H1 (cell line): ENCODE measurements around the gene CACNA1A. TPM values are rescaled to one million over a fixed set of nuclear protein-coding genes. Genes with fewer than 3 reads are reported as not detected.

ENCODE experiments used
- CTCF ChIA-PET: fragments of 300-600 bp; sonication (Branson Sonifier 250); formaldehyde crosslinking; loops from one replicate; lab custom pipeline; 2021; ENCODE audit not compliant: partially characterized antibody; lab: Charles Lee
- POLR2A ChIA-PET: fragments of 300-600 bp; sonication (Branson Sonifier 250); formaldehyde crosslinking; loops from one replicate; lab custom pipeline; 2021; ENCODE audit warnings: inconsistent platforms; ENCODE audit not compliant: partially characterized antibody; lab: Charles Lee
- DNase-seq, 2 experiments: peaks; one replicate each; pipeline versions ENCODE4 v3.0.0 to v3.0.0-alpha.2; 2010 to 2022; ENCODE audit warnings: low spot score in 2 of 2, low read depth in 1 of 2, mixed read lengths in 1 of 2
- FAIRE-seq: peaks from 2 replicates; lab custom pipeline; 2011; peaks lifted over from hg19 to GRCh38; lab: Jason Lieb, UNC
- H2AFZ ChIP-seq: 2 replicates; pipeline ENCODE4 v1.8.1; 2012; ENCODE audit warnings: low read length, inconsistent platforms
- H2AK5ac ChIP-seq: 2 replicates; pipeline ENCODE4 v1.6.1; 2013; ENCODE audit warnings: low read depth, low read length
- H2BK120ac ChIP-seq: replicated peaks from 2 replicates; pipeline ENCODE3; 2013; ENCODE audit warnings: low read depth, low read length, inconsistent platforms
- H2BK12ac ChIP-seq: 2 replicates; pipeline ENCODE4 v1.6.1; 2013; ENCODE audit warnings: low read depth, low read length
- H2BK15ac ChIP-seq: 2 replicates; pipeline ENCODE4 v1.6.1; 2013; ENCODE audit warnings: low read length
- H2BK20ac ChIP-seq: 2 replicates; pipeline ENCODE4 v1.6.1; 2013; ENCODE audit warnings: low read length
- H2BK5ac ChIP-seq: 2 replicates; pipeline ENCODE4 v1.6.1; 2013; ENCODE audit warnings: low read depth, low read length
- H3K14ac ChIP-seq: 2 replicates; pipeline ENCODE4 v1.6.1; 2013; ENCODE audit warnings: inconsistent platforms; ENCODE audit not compliant: insufficient read length
- H3K18ac ChIP-seq: 2 replicates; pipeline ENCODE4 v1.6.1; 2013; ENCODE audit warnings: low read length; ENCODE audit errors: extremely low read depth
- H3K23ac ChIP-seq: 2 replicates; pipeline ENCODE4 v1.6.1; 2013; ENCODE audit warnings: inconsistent platforms; ENCODE audit not compliant: insufficient read length
- H3K23me2 ChIP-seq: 2 replicates; pipeline ENCODE4 v1.6.1; 2013; ENCODE audit warnings: low read depth, low read length
- H3K27ac ChIP-seq: 2 replicates; pipeline ENCODE4 v1.6.1; 2011; ENCODE audit warnings: low read depth, low read length, inconsistent platforms
- H3K27me3 ChIP-seq, 4 experiments: replicated peaks in 1 of 4; 1 replicate in 1 of 4; 2 replicates in 3 of 4; pipeline versions ENCODE4 v1.6.1 to v1.8.1; 2011 to 2013; ENCODE audit warnings: low read length in 3 of 4, mild to moderate bottlenecking in 3 of 4, inconsistent platforms in 2 of 4, mixed read lengths in 2 of 4, moderate library complexity in 1 of 4; ENCODE audit not compliant: control insufficient read depth in 3 of 4, insufficient read depth in 3 of 4; ENCODE audit errors: extremely low read depth in 1 of 4
- H3K36me3 ChIP-seq, 4 experiments: 2 replicates each; pipeline versions ENCODE4 v1.6.1 to v1.8.1; 2011 to 2013; ENCODE audit warnings: mild to moderate bottlenecking in 4 of 4, low read length in 3 of 4, moderate library complexity in 2 of 4, control low read depth in 1 of 4, inconsistent platforms in 1 of 4; ENCODE audit not compliant: insufficient read depth in 4 of 4, control insufficient read depth in 2 of 4
- H3K4ac ChIP-seq: replicated peaks from 2 replicates; pipeline ENCODE3; 2013; ENCODE audit warnings: low read length, low read depth, mixed read lengths, inconsistent platforms; ENCODE audit not compliant: insufficient read length
- H3K4me1 ChIP-seq, 4 experiments: replicated peaks in 1 of 4; 1 replicate in 1 of 4; 2 replicates in 3 of 4; pipeline versions ENCODE4 v1.6.1 to v1.8.1; 2011 to 2013; ENCODE audit warnings: low read length in 3 of 4, inconsistent platforms in 2 of 4, mixed read lengths in 1 of 4; ENCODE audit not compliant: insufficient read depth in 4 of 4, control insufficient read depth in 3 of 4
- H3K4me2 ChIP-seq, 2 experiments: 2 replicates each; pipeline versions ENCODE4 v1.6.1 to v1.8.1; 2011 to 2013; ENCODE audit warnings: low read depth in 2 of 2, low read length in 2 of 2, control low read depth in 1 of 2, inconsistent platforms in 1 of 2, mild to moderate bottlenecking in 1 of 2; ENCODE audit not compliant: insufficient read depth in 1 of 2
- H3K4me3 ChIP-seq, 4 experiments: fragments of 200-600, 300-600 bp in 1 of 4; sonication (generic), shearing (Covaris generic), sonication (Bioruptor Twin) in 1 of 4; 2 replicates each; pipeline versions ENCODE4 v1.5.1 to v1.8.1; 2011 to 2016; ENCODE audit warnings: low read length in 4 of 4, low read depth in 3 of 4, control low read depth in 2 of 4, inconsistent platforms in 2 of 4, mild to moderate bottlenecking in 2 of 4, mixed read lengths in 1 of 4, moderate library complexity in 1 of 4; ENCODE audit not compliant: insufficient read depth in 2 of 4; ENCODE audit errors: extremely low read depth in 1 of 4
- H3K56ac ChIP-seq: replicated peaks from 2 replicates; pipeline ENCODE3; 2013; ENCODE audit warnings: low read depth, mild to moderate bottlenecking, mixed read lengths, low read length, inconsistent platforms; ENCODE audit not compliant: insufficient read length
- H3K79me1 ChIP-seq: 2 replicates; pipeline ENCODE4 v1.6.1; 2013; ENCODE audit warnings: low read depth, low read length, control low read depth
- H3K79me2 ChIP-seq, 2 experiments: 2 replicates each; pipeline versions ENCODE4 v1.6.1 to v1.8.1; 2012 to 2013; ENCODE audit warnings: low read length in 2 of 2, mild to moderate bottlenecking in 2 of 2, inconsistent platforms in 1 of 2; ENCODE audit not compliant: insufficient read depth in 2 of 2, control insufficient read depth in 1 of 2
- H3K9ac ChIP-seq, 4 experiments: replicated peaks in 1 of 4; 1 replicate in 1 of 4; 2 replicates in 3 of 4; pipeline versions ENCODE4 v1.6.1 to v1.8.1; 2011 to 2013; ENCODE audit warnings: low read depth in 3 of 4, low read length in 3 of 4, control low read depth in 2 of 4, mild to moderate bottlenecking in 2 of 4, moderate library complexity in 2 of 4, inconsistent platforms in 1 of 4; ENCODE audit errors: extremely low read depth in 1 of 4
- H3K9me3 ChIP-seq, 2 experiments: 2 replicates each; pipeline versions ENCODE4 v1.6.1 to v1.8.1; 2012 to 2013; ENCODE audit warnings: mild to moderate bottlenecking in 2 of 2, moderate library complexity in 2 of 2, control low read depth in 1 of 2, inconsistent platforms in 1 of 2, low read depth in 1 of 2, low read length in 1 of 2, mixed read lengths in 1 of 2; ENCODE audit not compliant: insufficient read depth in 2 of 2
- H4K20me1 ChIP-seq, 2 experiments: replicated peaks in 1 of 2; 2 replicates each; pipeline versions ENCODE3 to v1.8.1; 2011 to 2013; ENCODE audit warnings: inconsistent platforms in 2 of 2, low read length in 2 of 2, mild to moderate bottlenecking in 1 of 2; ENCODE audit not compliant: insufficient read depth in 2 of 2, control insufficient read depth in 1 of 2
- H4K5ac ChIP-seq: 2 replicates; pipeline ENCODE4 v1.6.1; 2013; ENCODE audit warnings: low read length, low read depth, mixed read lengths, inconsistent platforms; ENCODE audit not compliant: insufficient read length
- H4K8ac ChIP-seq: 2 replicates; pipeline ENCODE4 v1.8.0; 2013; ENCODE audit warnings: mild to moderate bottlenecking, moderate library complexity, low read length, inconsistent platforms; ENCODE audit not compliant: insufficient read depth; ENCODE audit errors: extremely low read depth
- H4K91ac ChIP-seq: replicated peaks from 2 replicates; pipeline ENCODE3; 2013; ENCODE audit warnings: low read length, mixed read lengths, inconsistent platforms; ENCODE audit not compliant: insufficient read length
- ASH2L ChIP-seq: fragments of 200-600, 300-600 bp; sonication (generic); IDR thresholded peaks from one replicate; pipeline ENCODE4 v1.7.1; 2017; ENCODE audit warnings: low read length
- BACH1 ChIP-seq: IDR thresholded peaks from 2 replicates; pipeline ENCODE4 v1.6.1; 2012; ENCODE audit warnings: low read length, improper control_type of control experiment
- BRCA1 ChIP-seq: IDR thresholded peaks from 2 replicates; pipeline ENCODE4 v1.6.1; 2012; ENCODE audit warnings: low read depth, low read length, improper control_type of control experiment
- HDAC2 ChIP-seq, 2 experiments: fragments of 300-600 bp in 1 of 2; sonication (generic) in 1 of 2; IDR thresholded peaks; 2 replicates each; pipeline ENCODE4 v1.6.1; 2011 to 2012; ENCODE audit warnings: low read depth in 2 of 2, low read length in 2 of 2, mild to moderate bottlenecking in 2 of 2, moderate library complexity in 2 of 2, borderline replicate concordance in 1 of 2, inconsistent platforms in 1 of 2
- MAX ChIP-seq: IDR thresholded peaks from 2 replicates; pipeline ENCODE4 v1.6.1; 2012; ENCODE audit warnings: inconsistent platforms
- USF2 ChIP-seq: IDR thresholded peaks from 2 replicates; pipeline ENCODE4 v1.6.1; 2011; ENCODE audit warnings: low read length, improper control_type of control experiment
- YY1 ChIP-seq: IDR thresholded peaks from 2 replicates; pipeline ENCODE4 v1.6.1; 2011; ENCODE audit warnings: low read depth, mild to moderate bottlenecking, low read length
- WGBS, 2 experiments: shearing (Covaris generic) in 1 of 2; methylation state at CpG; one replicate each; pipeline versions ENCODE4 v1.1.6 to v1.1.7; 2013 to 2015; ENCODE audit warnings: low lambda C conversion rate in 2 of 2, mixed read lengths in 2 of 2, inconsistent platforms in 1 of 2, low coverage in 1 of 2, missing lambda C conversion rate in 1 of 2; ENCODE audit not compliant: insufficient replicate concordance in 2 of 2, insufficient coverage in 1 of 2, insufficient read length in 1 of 2; ENCODE audit errors: extremely low coverage in 1 of 2, missing lambda C conversion rate in 1 of 2; 5-methylcytosine and 5-hydroxymethylcytosine counted together
- polyA plus RNA-seq, 7 experiments: library from polyadenylated mRNA; depleted of rRNA in 3 of 7; stranded (reverse) in 5 of 7; unstranded in 2 of 7; fragments of >200 nt in 5 of 7; fragments of 200-250 nt in 2 of 7; gene quantifications; 1 replicate in 5 of 7; 2 replicates in 1 of 7; 4 replicates in 1 of 7; pipeline versions ENCODE4 v1.2.1 to v1.2.3, GENCODE V29; 2011 to 2013; ENCODE audit warnings: missing spikeins in 2 of 7, mixed read lengths in 2 of 7
- total RNA-seq: library from RNA; stranded (reverse); fragmentation: NEBNext Ultra II Directional; extraction: Animal tissue kit (Norgen Biotek cat#: 25700); gene quantifications from 2 replicates; pipeline ENCODE4 v1.2.1, GENCODE V29; 2021

CACNA1A gene
- total and polyA plus RNA-seq, 2 of the 8 experiments (the other 6 are each of a cell fraction or from before 2014, with no cell fraction given) = 10.7 to 25.3 TPM

GRCh38 chr19:13215572-13216380, 290.5 kb downstream of the CACNA1A start:
- peak overlapping the region; percentile 54 for H4K91ac ChIP-seq
- H4K8ac ChIP-seq = no peak overlapping the region
- H2AK5ac ChIP-seq = no peak overlapping the region
- FAIRE-seq (no peak), DNase-seq (no peak)
- H2BK12ac ChIP-seq = no peak overlapping the region
- no peak overlapping the region for H3K9ac ChIP-seq
- no peak overlapping the region for H3K56ac ChIP-seq
- no peak overlapping the region for H3K4me3 ChIP-seq
- ChIA-PET POLR2A (interaction anchor here (0.6 to 3.3 kb wide), 2 partner anchors 33 to 63 kb away, joined by 4 to 16 read pairs; no protein-coding TSS in a partner anchor), CTCF (interaction anchor here (0.5 to 9.0 kb wide), 6 partner anchors 14 to 1081 kb away, joined by 3 to 89 read pairs (median 4); no protein-coding TSS in a partner anchor)
- H3K4me1 ChIP-seq = no peaks in the 10 kb centered on the region; a peak in 1 of 7 replicates
- 93% methylated on average over 15 of the region's 19 CpGs; no CpG with 5 or more reads in 1 of the 2 experiments for WGBS, 2 experiments
- no peak overlapping the region for H3K18ac ChIP-seq
- H2BK5ac ChIP-seq = no peak overlapping the region
- no peak overlapping the region for H2BK15ac ChIP-seq
- no peak overlapping the region for H3K27ac ChIP-seq
- no peak overlapping the region for H4K5ac ChIP-seq
- no peak overlapping the region for H2BK120ac ChIP-seq
- H3K14ac ChIP-seq = no peak overlapping the region
- TF ChIP-seq USF2 (no peak), BACH1 (no peak), BRCA1 (no peak), YY1 (no peak), HDAC2 (IDR thresholded peaks at IDR 0.05; ENCODE audit: borderline replicate concordance in 1 of 2, low read depth in 2 of 2, low read length in 2 of 2) (no peak), MAX (no peak), ASH2L (no peak)
- H3K79me2 ChIP-seq = no peaks in the 10 kb centered on the region
- no peaks in the 10 kb centered on the region for H3K27me3 ChIP-seq
- 0 out of 2 replicates have a peak, but pooled peaks cover 2% of the 10 kb centered on the region for H3K23me2 ChIP-seq
- H3K23ac ChIP-seq = no peak overlapping the region
- H3K79me1 ChIP-seq = no peaks in the 10 kb centered on the region
- H3K4me2 ChIP-seq = no peak overlapping the region
- H4K20me1 ChIP-seq = peaks cover 0 to 2% of the 10 kb centered on the region in 2 experiments
- H2BK20ac ChIP-seq = no peak overlapping the region
- no peaks in the 10 kb centered on the region for H3K9me3 ChIP-seq
- H2AFZ ChIP-seq = no peak overlapping the region
- H3K4ac ChIP-seq = no peak overlapping the region
- no peaks in the 10 kb centered on the region; a peak in 1 of 8 replicates for H3K36me3 ChIP-seq
